Measurements from ENCODE around the gene ZNF507. TPM values are rescaled to one million over a fixed set of nuclear protein-coding genes. Genes with fewer than 3 reads are reported as not detected.

The ZNF507 gene
- 6.7 and 9.4 TPM in 2 replicates for total RNA-seq (2014; rRNA removed; shearing (Covaris generic))

DNA sequence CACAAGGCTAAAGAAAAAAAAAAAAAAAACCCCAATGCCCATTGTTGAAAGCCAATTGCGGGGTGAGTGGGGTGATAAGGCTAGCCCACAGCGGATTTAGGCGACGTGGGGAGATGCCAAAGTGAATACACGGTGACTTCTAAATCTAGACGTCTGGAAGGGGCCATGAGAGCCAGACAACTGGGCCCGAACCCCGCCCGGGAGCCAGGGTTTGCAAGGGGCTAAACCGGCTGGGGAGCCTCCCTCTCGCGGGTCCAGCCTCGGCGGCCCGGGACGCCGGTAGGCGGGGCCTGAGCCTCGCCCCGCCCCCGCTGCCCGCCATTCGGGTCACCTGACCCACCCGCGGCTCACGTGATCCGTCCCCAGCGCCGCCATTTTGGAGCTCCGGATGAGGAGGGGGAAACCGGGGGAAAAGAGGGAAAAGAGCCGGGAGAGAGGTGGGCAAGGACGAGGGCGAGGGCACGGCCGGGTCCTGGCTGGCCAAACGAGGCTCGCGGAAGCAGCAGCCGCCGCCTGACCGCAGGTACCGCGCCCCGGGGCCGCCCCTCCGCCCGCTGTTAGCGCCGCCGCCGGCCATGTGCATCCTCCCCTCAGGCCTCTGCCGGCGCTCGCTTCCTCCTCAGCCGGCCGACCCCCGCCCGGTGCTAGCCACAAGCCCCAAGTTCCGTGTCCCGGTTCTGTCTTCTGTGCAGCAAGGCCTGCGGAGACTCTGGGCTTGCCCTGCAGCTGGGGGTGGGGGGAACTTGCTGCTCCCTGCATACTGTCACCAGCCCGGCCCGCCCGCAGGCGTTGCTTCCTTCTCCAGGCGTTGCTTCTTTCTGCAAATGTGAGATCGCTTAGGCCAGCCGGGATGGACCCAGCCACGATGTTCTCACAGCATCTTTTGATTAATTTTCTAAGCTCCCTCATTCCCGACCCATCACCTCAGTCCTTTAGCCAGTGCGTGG is at the start of gene ZNF507:
Gene ZNF507 (plus strand): TSS at position 350 of the 947 bp plus-strand sequence. CDS start 7,221 bp downstream, outside the sequence.
- DNase-seq (ENCODE audit: low spot score): peak; percentile 71

DNA sequence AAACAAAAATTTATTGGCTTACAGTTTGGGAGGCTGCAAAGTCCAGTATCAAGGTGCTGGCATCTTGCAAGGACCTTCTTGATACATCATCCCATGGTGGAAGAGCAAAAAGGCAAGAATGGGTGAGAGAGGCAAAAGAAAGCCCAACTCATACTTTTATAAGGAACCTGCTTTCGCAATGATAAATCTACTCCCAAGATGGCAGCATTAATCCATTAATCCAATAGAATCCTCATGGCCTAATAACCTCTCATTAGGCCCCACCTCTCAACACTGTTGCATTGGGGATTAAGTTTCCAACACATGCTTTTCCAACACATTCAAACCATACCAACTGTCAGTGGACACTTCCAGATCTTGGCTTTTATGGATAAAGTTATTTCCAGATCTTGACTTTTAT is 48.7 kb upstream of the ZNF507 start:
- no peak for DNase-seq (ENCODE audit: low spot score)

DNA sequence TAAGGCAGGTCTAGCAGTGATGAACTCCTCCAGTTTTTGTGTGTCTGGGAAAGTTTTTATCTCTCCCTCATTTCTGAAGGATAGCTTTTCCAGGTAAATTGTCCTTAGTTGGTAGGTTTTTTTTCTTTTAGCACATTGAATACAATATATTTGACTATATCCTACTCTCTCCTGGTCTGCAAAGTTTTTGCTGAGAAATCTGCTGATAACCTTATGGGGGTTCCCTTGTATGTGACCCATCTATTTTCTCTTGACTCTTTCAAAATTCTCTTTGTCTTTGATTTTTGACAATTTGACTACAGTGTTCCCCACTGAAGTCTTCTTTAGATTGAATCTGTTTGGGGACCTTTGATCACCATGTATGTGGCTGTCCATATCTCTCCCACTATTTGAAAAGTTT is 42.6 kb upstream of the ZNF507 start:
- DNase-seq (ENCODE audit: low spot score): no peak

DNA sequence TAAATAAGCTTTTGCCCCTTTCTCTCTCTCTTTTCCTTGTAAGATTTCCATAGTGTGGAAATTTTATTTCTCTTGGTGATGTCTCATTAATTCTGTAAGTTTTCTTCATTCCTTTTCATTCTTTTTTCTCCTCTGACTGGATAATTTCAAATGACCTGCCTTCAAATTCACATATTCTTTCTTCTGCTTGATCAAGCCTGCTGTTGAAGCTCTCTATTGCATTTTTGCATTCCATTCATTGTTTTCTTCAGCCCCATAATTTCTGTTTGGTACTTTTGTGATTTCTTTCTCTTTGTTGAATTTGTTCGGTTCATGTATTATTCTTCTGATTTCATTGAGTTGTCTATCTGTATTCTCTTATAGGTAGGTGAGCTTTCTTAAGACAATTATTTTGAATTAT is 42.2 kb upstream of the ZNF507 start:
- DNase-seq (ENCODE audit: low spot score): no peak

DNA sequence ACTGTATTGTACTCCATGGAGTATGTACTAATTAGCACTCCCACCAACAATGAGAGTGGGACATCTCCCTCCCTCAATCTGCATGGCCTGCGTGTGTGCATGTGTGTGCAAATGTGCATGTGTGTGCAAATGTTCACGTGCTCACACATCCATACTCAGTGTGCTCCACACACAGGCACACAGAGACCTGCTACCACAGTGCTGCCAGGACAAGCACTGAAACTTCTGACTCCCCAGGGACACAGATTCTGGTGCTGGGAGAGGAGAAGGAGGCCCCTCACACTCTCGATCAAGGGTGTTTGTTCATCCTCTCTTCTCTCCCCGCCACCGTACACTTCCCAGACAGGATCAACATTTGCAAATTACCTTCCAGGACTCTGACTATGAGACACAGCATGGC is 37.8 kb upstream of the ZNF507 start:
- no peak for DNase-seq (ENCODE audit: low spot score)

DNA sequence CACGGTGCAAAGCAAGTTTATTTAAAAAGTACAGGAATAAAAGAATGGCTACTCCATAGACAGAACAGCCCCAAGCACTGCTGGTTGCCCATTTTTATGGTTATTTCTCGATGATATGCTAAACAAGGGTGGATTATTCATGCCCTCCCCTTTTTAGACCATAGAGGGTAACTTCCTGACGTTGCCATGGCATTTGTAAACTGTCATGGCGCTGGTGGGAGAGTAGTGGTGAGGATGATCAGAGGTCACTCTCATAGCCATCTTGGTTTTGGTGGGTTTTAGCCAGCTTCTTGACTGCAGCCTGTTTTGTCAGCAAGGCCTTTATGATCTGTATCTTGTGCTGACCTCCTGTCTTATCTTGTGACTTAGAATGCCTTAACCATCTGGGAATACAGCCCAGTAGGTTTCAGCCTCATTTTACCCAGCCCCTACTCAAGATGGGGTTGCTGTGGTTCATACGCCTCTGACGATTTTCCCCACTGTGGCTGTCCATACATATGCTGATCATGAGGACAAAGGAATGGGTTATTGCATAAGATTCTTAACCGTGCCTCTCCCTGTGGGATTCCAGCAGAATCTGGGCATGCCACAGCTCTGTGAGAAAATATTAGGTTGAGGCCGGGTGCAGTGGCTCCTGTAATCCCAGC is 36.9 kb upstream of the ZNF507 start:
- no peak for DNase-seq (ENCODE audit: low spot score)

DNA sequence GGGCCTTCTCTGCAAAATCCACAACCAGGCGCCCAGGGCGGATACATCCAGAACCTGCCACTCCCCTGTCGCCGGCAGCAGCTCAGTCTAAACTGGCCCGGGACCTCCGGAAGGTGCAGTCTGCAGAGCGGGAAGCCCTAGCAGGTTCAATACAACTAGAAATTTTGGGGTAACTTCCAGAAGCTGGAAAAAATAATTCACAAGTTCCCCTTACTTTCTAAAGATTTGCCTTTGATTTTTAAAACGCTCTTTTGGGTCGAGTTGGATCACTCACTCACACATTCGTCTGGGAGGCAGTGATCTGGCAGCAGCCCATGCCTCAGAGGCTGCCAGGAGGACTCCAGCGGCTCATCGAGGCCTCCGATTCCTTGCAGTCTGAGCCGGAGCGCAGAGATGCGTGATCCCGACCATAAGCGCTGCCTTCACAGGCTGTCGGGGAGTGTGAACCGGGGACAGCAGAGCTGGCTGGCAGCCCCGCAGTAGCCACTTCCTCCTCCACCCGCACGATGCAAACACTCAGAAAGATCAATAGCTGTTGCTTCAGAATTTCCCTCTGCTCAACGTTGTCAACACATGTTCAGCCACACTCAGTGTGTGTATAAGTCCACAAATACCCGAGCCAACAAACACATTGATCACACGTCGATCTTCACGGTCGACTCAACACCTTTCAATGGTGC is 35.6 kb upstream of the ZNF507 start:
- DNase-seq (ENCODE audit: low spot score): no peak

DNA sequence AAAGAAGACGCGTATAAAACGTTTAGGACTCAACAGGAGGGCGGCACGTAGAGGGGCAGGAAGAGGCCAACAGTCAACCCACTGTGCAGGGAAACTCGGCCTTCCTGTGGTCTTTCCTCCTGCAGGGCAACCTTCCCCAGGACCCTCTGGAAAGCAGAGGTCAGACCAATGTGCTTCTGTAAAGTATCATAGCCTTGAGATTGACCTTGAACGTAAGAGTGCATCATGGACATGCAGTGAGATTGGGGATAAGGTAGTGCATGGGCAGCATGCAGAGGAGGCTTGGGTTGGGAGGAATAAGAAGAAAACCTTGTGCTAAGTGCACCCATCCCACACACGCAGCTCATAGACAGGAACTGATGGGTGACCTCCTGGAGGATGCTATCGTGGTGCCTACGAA is 34.0 kb upstream of the ZNF507 start:
- no peak for DNase-seq (ENCODE audit: low spot score)

DNA sequence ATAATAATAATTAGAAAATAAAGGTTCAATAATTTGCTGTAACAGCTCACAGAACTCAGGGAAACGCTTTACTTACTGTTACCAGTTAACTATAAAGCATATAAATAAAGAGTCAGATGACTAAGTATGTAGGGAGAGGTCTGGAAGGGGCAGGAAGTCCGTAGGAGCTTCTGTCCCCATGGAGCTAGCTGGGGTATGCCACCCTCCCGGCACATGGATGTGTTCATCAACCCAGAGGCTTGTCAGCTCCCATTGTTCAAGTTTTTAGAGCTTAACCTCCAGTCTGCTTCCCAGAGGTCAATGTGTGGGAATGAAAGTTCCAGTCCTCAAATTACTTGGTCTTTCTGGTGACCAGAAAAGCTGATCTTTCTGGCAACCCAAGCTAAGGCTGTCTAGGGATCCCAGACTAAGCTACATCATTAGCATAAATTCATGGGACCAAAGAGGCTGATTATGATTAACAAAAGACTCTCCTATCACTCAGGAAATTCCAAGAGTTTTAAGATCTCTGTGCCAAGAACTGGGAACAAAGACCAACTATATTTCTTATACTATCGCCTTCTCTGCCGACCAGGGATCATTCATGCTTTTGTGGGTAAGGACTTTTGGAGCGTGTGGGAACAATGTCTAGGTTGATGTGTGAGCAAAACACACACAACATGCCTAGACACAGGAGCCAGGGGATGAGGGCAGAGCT is 31.7 kb upstream of the ZNF507 start:
- no peak for DNase-seq (ENCODE audit: low spot score)

DNA sequence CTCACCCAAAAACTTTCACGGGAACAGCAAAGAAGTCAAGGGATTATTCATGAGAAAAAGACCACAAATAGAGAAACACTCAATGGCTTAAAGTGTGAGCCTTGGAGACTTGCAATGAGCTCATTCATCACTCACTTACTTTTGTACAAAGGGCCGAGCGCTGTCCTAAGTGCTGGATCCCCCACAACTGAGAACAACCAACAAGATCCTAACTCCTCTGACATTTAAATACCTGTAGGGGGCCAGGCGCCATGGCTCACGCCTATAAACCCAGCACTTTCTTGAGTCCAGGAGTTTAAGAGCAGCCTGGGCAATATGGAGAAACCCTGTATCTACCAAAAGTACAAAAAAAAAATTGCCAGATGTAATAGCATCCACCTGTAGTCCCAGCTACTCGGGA is 29.4 kb upstream of the ZNF507 start:
- no peak for DNase-seq (ENCODE audit: low spot score)

DNA sequence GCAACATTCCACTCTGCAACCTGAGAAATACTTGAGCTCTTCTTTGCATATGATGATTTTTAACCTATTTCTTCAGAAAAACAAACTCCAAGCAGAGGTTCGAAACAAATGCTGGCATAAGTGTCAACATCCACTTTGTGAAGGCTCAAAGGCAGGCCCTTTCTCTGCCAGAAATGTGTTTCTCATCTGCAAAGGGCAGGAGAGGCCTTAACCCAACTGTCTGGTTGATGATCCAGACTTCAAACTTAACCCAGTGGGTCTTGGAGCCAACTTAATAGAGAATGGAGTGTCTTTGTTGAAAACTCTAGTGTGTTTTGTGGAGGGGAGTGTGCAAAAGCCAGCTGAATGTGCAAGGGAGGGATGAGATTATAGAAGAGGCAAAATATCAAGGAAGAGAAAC is 28.3 kb upstream of the ZNF507 start:
- DNase-seq (ENCODE audit: low spot score): no peak

DNA sequence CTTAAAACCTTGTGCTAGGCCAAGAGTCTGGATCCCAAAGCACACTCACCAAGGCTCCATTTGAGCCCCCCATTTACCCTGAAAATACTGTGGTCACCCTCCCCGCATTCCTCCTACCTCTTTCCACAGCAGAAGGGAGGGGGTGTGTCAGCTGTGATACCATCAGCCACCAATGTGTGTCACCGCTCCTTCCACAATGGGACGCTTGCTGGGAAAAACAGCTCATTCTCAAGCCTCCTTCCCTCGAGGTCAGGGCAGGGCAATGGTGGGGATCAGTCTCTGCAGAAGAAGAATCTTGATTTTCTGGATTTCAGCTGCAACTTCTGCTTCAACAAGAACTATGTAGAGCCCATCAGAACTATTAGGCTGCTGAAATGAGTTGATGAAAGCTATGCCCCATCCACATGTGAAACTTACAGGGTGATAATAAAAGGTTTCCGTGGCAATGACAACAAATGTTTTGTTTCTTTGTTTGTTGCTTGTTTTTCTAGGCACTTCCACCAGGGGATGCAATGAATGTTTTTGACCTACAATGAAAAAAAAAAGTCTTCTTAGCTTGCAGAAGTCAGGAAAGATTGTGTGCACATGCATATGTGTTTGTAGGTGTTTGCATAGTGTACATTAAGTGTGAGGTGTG is 26.4 kb upstream of the ZNF507 start:
- peak; percentile 19 for DNase-seq (ENCODE audit: low spot score)

DNA sequence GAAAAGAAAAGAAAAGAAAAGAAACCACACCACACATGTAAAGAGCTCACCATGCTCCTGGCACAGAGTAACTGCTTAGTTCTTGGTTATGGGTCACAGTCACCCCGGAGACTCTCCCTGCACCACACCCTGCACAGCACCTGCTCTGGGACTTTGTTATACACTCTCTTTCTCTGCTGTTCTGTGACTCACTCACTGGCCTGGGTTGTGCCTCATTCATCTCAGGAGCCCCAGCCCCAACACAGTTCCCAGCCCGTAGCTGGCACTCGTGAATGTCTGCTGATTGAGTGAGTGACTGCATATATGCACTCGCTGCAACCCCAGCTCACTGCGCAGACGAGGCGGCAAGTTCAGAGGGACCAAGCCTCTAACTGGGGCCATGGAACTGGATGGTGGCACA is 22.9 kb upstream of the ZNF507 start:
- peak; percentile 48 for DNase-seq (ENCODE audit: low spot score)

DNA sequence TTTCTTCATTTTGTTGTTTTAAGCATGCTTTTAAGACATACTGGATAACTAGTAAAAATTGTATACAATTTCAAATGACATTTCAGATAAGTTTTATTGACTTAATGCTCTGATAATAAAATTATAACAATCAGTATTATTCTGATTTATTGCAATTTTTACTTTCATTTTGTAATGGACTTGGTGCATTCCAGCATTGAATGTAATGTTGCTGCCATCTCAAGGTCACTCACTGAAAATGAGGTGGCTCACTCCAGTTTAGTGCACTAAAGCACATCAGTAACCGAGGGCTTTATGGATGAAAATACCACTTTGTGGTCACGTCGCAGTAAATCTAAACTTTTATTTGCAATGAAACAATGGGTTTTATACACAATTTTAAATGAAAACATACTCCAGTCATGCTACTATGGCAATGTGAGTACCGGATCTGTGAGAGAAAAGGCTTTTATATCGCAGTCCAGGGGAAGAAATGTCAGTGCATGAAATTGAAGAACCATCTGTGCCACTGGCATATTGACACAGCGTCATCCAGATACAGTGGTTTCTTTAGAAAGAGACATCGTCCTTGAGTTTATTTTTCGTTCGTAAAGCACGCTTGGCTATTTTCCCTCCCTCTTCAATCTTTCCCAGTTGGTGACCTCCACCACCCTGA is 20.7 kb upstream of the ZNF507 start:
- DNase-seq (ENCODE audit: low spot score): no peak

DNA sequence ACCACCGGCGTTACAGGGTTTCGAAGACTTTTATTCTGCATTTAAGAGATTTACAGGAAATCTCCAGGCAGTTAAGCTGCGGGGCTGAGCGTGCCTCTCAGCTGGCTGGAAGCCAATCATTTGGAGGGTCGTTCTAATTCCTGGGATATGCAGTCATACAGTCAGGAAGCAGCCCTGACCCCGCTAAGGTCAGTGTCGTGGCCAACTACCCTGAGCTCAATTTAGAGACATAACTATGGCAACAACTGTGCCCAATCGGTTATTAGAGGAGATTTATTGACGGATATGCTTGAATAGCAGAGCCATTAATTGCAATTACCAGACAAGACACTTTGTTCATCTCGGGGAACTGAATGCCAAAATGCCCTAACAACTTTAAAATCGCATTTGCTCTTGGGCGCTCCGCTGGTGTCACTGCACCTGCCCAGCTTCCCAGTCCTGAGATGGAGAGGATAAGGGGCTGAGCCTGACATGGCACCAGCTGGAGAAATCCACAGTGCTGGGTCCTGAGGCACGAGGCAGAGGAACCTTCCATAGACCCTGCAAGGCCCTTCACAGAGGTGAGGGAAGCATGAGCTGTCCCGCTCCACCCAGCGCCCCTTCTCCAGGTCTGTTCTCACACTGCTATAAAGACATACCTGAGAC is 15.1 kb upstream of the ZNF507 start:
- DNase-seq (ENCODE audit: low spot score): no peak

DNA sequence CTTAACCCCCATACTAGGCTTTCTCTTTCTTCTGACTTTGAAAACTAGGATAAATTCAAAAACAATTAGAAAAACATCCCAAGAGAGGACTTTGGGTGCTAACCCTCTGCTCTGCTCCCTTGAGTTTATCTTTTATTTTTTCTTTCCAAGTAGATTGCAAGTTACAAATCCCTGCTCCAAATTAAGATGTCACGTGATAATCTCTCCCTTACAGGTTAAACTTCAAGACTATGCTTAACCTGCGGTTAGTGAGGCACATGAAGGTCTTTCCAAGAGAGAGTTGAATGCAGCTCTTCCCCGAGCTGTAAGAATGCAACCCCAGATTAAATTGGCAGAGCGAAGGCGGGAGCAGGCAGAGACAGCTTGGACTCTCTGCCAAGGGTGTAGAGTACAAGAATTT is 12.2 kb upstream of the ZNF507 start:
- no peak for DNase-seq (ENCODE audit: low spot score)

DNA sequence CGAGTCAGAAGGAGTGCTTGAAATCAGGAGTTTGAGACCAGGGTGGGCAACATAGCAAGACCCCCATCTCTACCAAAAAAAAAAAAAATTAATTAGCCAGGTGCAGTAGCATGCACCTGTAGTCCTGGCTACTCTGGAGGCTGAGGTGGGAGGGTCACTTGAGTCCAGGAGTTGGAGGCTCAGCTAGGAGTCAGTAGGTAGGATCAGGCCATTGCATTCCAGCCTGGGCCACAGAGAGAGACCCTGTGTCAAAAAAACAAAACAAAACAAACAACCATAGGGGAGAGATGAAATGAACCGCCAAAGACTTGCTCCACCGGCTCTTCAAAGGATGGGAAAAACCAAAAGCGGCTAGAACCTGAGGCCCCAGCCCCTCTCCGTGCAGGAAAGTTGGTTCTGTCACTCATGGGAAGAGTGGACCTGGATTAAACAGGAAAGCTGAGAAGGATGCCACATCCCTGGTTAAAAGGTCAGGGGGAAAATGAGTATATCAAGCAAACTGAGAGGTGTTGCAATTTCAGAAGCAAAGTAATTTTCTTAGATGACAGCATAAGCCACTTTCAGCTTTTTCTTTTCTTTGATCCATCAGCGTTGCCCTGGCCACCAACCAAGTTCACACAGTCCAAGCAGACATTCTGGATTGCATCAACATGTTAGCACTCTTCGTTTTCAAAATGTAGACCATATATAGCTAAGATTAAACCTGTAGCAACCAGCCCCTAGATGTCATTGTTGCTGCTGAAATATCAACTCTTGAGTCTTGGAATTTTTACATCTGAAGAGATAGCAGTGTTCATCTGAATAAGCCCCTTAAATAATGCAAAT is 8.9 kb upstream of the ZNF507 start:
- no peak for DNase-seq (ENCODE audit: low spot score)

DNA sequence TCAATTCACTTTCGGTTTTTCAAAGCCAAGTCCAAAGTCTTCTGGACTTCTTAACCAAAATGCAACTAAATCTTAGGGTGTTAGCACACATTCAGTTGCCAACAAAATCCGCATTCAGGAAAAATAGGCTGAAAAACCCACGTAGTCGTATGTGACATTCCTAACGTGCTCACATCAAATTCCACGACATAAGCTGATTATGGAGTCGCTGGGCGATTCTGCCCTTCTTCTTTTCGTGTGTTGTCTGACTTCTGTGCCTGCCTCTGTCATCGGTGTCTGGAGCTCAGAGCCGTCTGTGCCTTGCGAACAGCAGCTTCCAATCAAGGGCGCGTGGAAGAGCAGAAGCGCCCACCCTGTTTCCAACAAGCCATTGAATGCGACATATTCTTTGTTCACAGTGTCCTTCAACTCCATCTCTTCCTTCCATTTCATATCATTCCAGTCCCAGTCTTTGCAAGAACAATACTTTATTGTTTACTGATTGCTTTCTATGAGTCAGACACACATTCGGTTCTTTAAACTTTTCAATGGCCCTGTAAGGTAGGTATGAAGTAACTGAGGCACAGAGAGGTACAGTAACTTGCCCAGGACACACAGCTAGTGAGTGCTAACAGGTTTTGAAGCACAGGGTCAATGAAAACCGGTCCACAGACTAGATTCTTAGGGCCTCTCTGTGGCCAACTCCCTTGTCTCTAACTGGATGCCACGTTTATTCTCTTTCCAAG is 8.2 kb upstream of the ZNF507 start:
- no peak for DNase-seq (ENCODE audit: low spot score)

DNA sequence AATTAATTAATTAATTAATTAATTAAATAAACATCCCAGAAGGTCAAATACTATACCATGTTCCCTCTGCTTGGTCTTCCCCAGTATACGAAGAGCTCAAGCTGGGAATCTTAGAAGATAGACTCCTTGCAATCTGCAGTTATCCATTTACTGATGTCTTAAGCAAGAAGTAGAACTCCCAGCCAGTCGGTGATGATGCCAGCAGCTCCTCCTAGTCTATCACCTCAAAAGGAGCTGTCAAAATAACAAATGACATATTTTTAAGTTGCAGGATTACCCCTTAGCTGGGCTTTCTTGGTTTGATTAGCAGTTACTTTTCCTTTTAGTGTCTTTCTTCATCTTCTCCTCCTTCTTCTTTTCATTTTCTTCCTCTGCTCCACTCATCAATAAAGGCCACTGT is 6.0 kb upstream of the ZNF507 start:
- DNase-seq (ENCODE audit: low spot score): no peak

Data from A172 (cell line).